Measurements from ENCODE around the gene SGTA. TPM values are rescaled to one million over a fixed set of nuclear protein-coding genes. Genes with fewer than 3 reads are reported as not detected.
A peak's percentile ranks its signal among the peaks of the same experiment; 100 is the strongest.

SGTA gene
- total RNA-seq, 1 experiment from 2014 or later, result 85.7 TPM

DNA sequence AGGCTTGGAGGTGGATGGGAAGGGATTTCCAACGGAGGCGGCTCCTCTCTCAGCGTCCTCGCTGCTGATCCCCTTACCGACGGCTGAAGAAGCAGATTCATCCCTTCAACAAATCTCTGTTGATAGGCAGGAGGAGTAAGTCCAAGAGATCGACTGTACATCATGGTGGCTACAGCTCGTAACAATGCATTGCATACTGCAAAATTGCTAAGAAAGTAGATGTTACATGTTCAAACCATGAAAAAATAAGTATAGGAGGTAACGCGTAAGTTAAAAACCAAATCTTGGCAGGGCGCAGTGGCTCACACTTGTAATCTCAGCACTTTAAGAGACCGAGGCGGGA lies 42.8 kb downstream of the SGTA start:
- ChIA-PET POLR2A (no interaction called here), CTCF (no interaction called here)
- no TSS peak for BruUV-seq (replicated peaks)
- ATAC-seq (no peak), DNase-seq (ENCODE audit: low read depth, low spot score) (no peak)
- Histone ChIP-seq H3K4me3 (ENCODE audit: low read depth in 2 of 2, low read length in 2 of 2) (peak overlapping the region; percentile 30 to 88), H3K36me3 (ENCODE audit: control insufficient read depth, insufficient read depth, low read length) (no peaks in the 10 kb centered on the region; the same call in 1 of the 2 replicates), H3K27ac (ENCODE audit: low read length) (no peak overlapping the region), H3K9me3 (ENCODE audit: control insufficient read depth, insufficient read depth, low read depth, low read length) (no peaks in the 10 kb centered on the region), H3K27me3 (ENCODE audit: control insufficient read depth, insufficient read depth, low read length) (no peaks in the 10 kb centered on the region), H3K4me1 (ENCODE audit: control insufficient read depth, insufficient read depth, low read length) (peaks cover 3% of the 10 kb centered on the region; the same call in 1 of the 2 replicates)
- TF ChIP-seq, protein P1, sequence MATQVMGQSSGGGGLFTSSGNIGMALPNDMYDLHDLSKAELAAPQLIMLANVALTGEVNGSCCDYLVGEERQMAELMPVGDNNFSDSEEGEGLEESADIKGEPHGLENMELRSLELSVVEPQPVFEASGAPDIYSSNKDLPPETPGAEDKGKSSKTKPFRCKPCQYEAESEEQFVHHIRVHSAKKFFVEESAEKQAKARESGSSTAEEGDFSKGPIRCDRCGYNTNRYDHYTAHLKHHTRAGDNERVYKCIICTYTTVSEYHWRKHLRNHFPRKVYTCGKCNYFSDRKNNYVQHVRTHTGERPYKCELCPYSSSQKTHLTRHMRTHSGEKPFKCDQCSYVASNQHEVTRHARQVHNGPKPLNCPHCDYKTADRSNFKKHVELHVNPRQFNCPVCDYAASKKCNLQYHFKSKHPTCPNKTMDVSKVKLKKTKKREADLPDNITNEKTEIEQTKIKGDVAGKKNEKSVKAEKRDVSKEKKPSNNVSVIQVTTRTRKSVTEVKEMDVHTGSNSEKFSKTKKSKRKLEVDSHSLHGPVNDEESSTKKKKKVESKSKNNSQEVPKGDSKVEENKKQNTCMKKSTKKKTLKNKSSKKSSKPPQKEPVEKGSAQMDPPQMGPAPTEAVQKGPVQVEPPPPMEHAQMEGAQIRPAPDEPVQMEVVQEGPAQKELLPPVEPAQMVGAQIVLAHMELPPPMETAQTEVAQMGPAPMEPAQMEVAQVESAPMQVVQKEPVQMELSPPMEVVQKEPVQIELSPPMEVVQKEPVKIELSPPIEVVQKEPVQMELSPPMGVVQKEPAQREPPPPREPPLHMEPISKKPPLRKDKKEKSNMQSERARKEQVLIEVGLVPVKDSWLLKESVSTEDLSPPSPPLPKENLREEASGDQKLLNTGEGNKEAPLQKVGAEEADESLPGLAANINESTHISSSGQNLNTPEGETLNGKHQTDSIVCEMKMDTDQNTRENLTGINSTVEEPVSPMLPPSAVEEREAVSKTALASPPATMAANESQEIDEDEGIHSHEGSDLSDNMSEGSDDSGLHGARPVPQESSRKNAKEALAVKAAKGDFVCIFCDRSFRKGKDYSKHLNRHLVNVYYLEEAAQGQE (IDR thresholded peaks at IDR 0.05; ENCODE audit: insufficient read depth in 1 of 2, low read depth in 2 of 2, low read length in 1 of 2), result peak in 1 of 2 experiments; percentile 68; a peak in 2 of 4 replicates
- no peak for TF ChIP-seq POLR2AphosphoS5 (IDR thresholded peaks at IDR 0.05; ENCODE audit: low read depth, low read length)
- in situ Hi-C loops (cut with HindIII; ENCODE audit: low pct_unique_long_range_greater_than_20kb, low sequenced_read_pairs), result no loop called here
- intact Hi-C loops (cut with micrococcal nuclease; ENCODE audit: unreplicated experiment), result no loop called here

DNA sequence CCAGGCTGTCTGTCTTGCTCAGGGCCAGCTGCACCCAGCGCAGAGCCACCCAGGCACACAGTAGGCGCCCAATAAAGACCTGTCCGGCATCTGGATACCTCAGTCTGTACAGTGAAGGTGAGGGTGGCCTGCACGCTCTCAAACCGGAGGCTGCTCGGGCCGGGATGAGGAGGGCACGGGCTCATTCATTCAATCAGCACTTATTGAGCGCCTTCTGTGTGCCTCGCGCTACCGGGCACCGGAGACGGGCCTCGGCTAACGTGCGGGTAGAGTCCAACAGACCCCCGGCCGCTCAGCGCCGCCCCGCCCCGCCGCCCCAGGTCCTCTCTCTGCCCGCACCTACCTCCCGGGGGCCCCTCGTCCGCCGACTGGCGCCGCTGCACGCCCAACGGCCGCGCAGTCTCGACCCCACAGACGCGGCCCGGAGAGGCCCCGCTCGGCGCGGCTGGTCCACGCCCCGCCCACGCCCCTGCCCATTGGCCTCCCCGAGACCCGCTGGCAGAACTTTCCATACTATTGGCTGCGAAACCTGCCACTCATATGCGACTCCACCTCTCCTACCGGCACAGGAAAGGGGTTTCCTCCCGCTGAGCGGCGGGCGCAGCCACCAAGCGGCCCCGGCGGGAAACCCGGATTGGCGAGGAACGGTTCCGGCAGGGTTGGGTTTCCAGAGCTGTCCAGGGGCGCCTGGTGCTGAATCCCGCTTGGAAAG lies 43.3 kb downstream of the SGTA start, which contains the start of gene SLC39A3:
SLC39A3 (minus strand) TSS at position 416 of the 712 bp plus-strand sequence. CDS start 2,760 bp downstream, outside the sequence.
- H3K27me3 ChIP-seq (ENCODE audit: control insufficient read depth, insufficient read depth, low read length), result no peaks in the 10 kb centered on the region
- peak within 1 kb of the TSS; percentile 85 to 88 for H3K4me3 ChIP-seq (ENCODE audit: low read depth in 2 of 2, low read length in 2 of 2)
- no TSS peak for BruUV-seq (replicated peaks)
- H3K9me3 ChIP-seq (ENCODE audit: control insufficient read depth, insufficient read depth, low read depth, low read length), result no peaks in the 10 kb centered on the region
- no peaks in the 10 kb centered on the region; the same call in 1 of the 2 replicates for H3K36me3 ChIP-seq (ENCODE audit: control insufficient read depth, insufficient read depth, low read length)
- CTCF ChIA-PET, result no interaction called here
- POLR2A ChIA-PET, result no interaction called here
- DNase-seq (ENCODE audit: low read depth, low spot score) (peak; percentile 80), ATAC-seq (peak; percentile 100)
- intact Hi-C loops (cut with micrococcal nuclease; ENCODE audit: unreplicated experiment), result no loop called here
- in situ Hi-C loops (cut with HindIII; ENCODE audit: low pct_unique_long_range_greater_than_20kb, low sequenced_read_pairs), result no loop called here
- H3K4me1 ChIP-seq (ENCODE audit: control insufficient read depth, insufficient read depth, low read length), result peaks cover 3% of the 10 kb centered on the region; the same call in 1 of the 2 replicates
- H3K27ac ChIP-seq (ENCODE audit: low read length), result peak within 1 kb of the TSS; percentile 77
- TF ChIP-seq POLR2AphosphoS5 (IDR thresholded peaks at IDR 0.05; ENCODE audit: low read depth, low read length) (0 out of 2 replicates have a peak, but pooled peaks have one; percentile 36), SIN3A (IDR thresholded peaks at IDR 0.05; ENCODE audit: borderline replicate concordance, insufficient read depth, low read depth, low read length) (peak; percentile 91; the same call in 1 of the 2 replicates), TCF7L2 (IDR thresholded peaks at IDR 0.05; ENCODE audit: low read depth, low read length) (no peak)
- TF ChIP-seq, protein P1 (IDR thresholded peaks at IDR 0.05; ENCODE audit: insufficient read depth in 1 of 2, low read depth in 2 of 2, low read length in 1 of 2), result peak; percentile 98 to 99
- TF ChIP-seq, protein P2, sequence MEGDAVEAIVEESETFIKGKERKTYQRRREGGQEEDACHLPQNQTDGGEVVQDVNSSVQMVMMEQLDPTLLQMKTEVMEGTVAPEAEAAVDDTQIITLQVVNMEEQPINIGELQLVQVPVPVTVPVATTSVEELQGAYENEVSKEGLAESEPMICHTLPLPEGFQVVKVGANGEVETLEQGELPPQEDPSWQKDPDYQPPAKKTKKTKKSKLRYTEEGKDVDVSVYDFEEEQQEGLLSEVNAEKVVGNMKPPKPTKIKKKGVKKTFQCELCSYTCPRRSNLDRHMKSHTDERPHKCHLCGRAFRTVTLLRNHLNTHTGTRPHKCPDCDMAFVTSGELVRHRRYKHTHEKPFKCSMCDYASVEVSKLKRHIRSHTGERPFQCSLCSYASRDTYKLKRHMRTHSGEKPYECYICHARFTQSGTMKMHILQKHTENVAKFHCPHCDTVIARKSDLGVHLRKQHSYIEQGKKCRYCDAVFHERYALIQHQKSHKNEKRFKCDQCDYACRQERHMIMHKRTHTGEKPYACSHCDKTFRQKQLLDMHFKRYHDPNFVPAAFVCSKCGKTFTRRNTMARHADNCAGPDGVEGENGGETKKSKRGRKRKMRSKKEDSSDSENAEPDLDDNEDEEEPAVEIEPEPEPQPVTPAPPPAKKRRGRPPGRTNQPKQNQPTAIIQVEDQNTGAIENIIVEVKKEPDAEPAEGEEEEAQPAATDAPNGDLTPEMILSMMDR (IDR thresholded peaks at IDR 0.05), result no peak
